CD4-positive, alpha-beta T cell (primary cell): ENCODE results near the gene MAGI3. TPM values are rescaled to one million over a fixed set of nuclear protein-coding genes. Genes with fewer than 3 reads are reported as not detected.

Experiments
- ATAC-seq: fragments of 200-7000 bp; cut with Tn5 transposase; one replicate; pipeline ENCODE4 v1.10.0; 2022; ENCODE audit warnings: mild to moderate bottlenecking; ENCODE audit not compliant: poor library complexity
- CTCF ChIA-PET: fragments of 350-600 bp; sonication (Branson Sonifier 250); formaldehyde crosslinking; loops from one replicate; lab custom pipeline; 2021; ENCODE audit warnings: antibody characterized with exemption, inconsistent platforms; lab: Charles Lee
- POLR2A ChIA-PET: fragments of 350-600 bp; sonication (Branson Sonifier 250); formaldehyde crosslinking; loops from one replicate; lab custom pipeline; 2021; ENCODE audit warnings: antibody characterized with exemption, inconsistent platforms; lab: Charles Lee
- DNase-seq, 14 experiments: peaks; one replicate each; pipeline ENCODE4 v3.0.0-alpha.2; 2013 to 2020; ENCODE audit warnings: mixed read lengths in 2 of 14
- H3K27ac ChIP-seq, 2 donors: one replicate each; pipeline versions ENCODE4 v1.5.1 to v1.7.0; 2013; ENCODE audit warnings: low read length in 2 of 2, low read depth in 1 of 2, mild to moderate bottlenecking in 1 of 2
- H3K27me3 ChIP-seq, 2 experiments: 1 replicate in 1 of 2; 2 replicates in 1 of 2; pipeline versions ENCODE4 v1.6.1 to v1.7.0; 2013; ENCODE audit warnings: low read length in 2 of 2, control low read depth in 1 of 2, mild to moderate bottlenecking in 1 of 2, moderate library complexity in 1 of 2; ENCODE audit not compliant: insufficient read depth in 2 of 2, control insufficient read depth in 1 of 2
- H3K36me3 ChIP-seq: one replicate; pipeline ENCODE4 v1.6.1; 2013; ENCODE audit warnings: low read length, control low read depth; ENCODE audit not compliant: insufficient read depth
- H3K4me1 ChIP-seq: one replicate; pipeline ENCODE4 v1.6.1; 2013; ENCODE audit warnings: low read length, control low read depth; ENCODE audit not compliant: insufficient read depth
- H3K4me3 ChIP-seq: one replicate; pipeline ENCODE4 v1.5.1; 2013; ENCODE audit warnings: mild to moderate bottlenecking, low read length, moderate library complexity
- H3K9me3 ChIP-seq, 2 experiments: 1 replicate in 1 of 2; 2 replicates in 1 of 2; pipeline versions ENCODE4 v1.6.1 to v1.7.0; 2013; ENCODE audit warnings: low read length in 2 of 2, mild to moderate bottlenecking in 2 of 2, control low read depth in 1 of 2, moderate library complexity in 1 of 2; ENCODE audit not compliant: control insufficient read depth in 1 of 2, insufficient read depth in 1 of 2
- H3K27ac Mint-ChIP-seq: one replicate; pipeline ENCODE4 v1.8.0; 2020; ENCODE audit warnings: mixed read lengths
- H3K27me3 Mint-ChIP-seq: one replicate; pipeline ENCODE4 v1.8.0; 2021; ENCODE audit warnings: mixed read lengths
- H3K36me3 Mint-ChIP-seq: one replicate; pipeline ENCODE4 v1.8.0; 2021; ENCODE audit warnings: low read depth, mixed read lengths
- H3K4me1 Mint-ChIP-seq: one replicate; pipeline ENCODE4 v1.8.0; 2021; ENCODE audit warnings: low read depth, mixed read lengths
- H3K4me3 Mint-ChIP-seq: one replicate; pipeline ENCODE4 v1.8.0; 2020; ENCODE audit warnings: mild to moderate bottlenecking, mixed read lengths
- H3K9me3 Mint-ChIP-seq: one replicate; pipeline ENCODE4 v1.8.0; 2020; ENCODE audit warnings: mixed read lengths
- intact Hi-C, 2 experiments: fragments of 100-400 bp; cut with DNase I in 1 of 2; cut with micrococcal nuclease in 1 of 2; formaldehyde crosslinking; loops; one replicate each; pipeline versions ENCODE4 v1.15.1 to v1.9.0; 2023 to 2025; cut with DNase I, micrococcal nuclease
- total RNA-seq, 174 experiments: library from RNA in 2 of 174; stranded (reverse) in 2 of 174; gene quantifications; one replicate each; pipeline ENCODE4 v1.2.3 and lab custom pipeline; 2021 to 2026
- TF ChIP-seq, protein P1 (sequence below): fragments of 200-600 bp; IDR thresholded peaks from one replicate; pipeline ENCODE4 v1.8.0; 2022; ENCODE audit warnings: antibody characterized with exemption, mild to moderate bottlenecking

Gene MAGI3
- total RNA-seq, 2 experiments from 2014 or later, result 6.7 to 8.7 TPM

DNA sequence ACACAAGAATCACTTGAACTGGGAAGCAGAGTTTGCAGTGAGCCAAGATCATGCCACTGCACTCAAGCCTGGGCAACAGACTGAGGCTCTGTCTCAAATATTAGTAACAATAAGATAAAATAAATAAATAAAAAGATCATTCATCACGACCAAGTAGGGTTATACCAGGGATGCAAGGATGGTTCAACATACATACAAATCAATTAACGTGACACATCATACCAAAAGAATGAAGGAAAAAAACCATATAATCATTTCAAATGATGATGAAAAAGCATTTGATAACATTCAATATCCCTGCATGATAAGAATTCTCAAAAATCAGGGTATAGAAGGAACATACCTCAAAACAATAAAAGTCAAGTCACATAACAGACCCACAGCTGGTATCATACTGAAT is 330.7 kb downstream of the MAGI3 start:
- TF ChIP-seq, protein P1, sequence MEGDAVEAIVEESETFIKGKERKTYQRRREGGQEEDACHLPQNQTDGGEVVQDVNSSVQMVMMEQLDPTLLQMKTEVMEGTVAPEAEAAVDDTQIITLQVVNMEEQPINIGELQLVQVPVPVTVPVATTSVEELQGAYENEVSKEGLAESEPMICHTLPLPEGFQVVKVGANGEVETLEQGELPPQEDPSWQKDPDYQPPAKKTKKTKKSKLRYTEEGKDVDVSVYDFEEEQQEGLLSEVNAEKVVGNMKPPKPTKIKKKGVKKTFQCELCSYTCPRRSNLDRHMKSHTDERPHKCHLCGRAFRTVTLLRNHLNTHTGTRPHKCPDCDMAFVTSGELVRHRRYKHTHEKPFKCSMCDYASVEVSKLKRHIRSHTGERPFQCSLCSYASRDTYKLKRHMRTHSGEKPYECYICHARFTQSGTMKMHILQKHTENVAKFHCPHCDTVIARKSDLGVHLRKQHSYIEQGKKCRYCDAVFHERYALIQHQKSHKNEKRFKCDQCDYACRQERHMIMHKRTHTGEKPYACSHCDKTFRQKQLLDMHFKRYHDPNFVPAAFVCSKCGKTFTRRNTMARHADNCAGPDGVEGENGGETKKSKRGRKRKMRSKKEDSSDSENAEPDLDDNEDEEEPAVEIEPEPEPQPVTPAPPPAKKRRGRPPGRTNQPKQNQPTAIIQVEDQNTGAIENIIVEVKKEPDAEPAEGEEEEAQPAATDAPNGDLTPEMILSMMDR, result no peak
- intact Hi-C loops, result no loop called here
- ChIA-PET CTCF (no interaction called here), POLR2A (no interaction called here)
- Histone ChIP-seq H3K27me3 (no peaks in the 10 kb centered on the region), H3K4me3 (no peak overlapping the region), H3K4me1 (no peaks in the 10 kb centered on the region), H3K36me3 (peaks cover 6% of the 10 kb centered on the region), H3K9me3 (peaks cover 0 to 12% of the 10 kb centered on the region in 2 experiments), H3K27ac (no peak overlapping the region)
- H3K36me3 Mint-ChIP-seq, result peaks cover 51% of the 10 kb centered on the region
- peaks cover 13% of the 10 kb centered on the region for H3K9me3 Mint-ChIP-seq
- H3K27ac Mint-ChIP-seq, result no peak overlapping the region
- H3K4me3 Mint-ChIP-seq, result no peak overlapping the region
- no peaks in the 10 kb centered on the region for H3K27me3 Mint-ChIP-seq
- DNase-seq, result no peak
- H3K4me1 Mint-ChIP-seq, result no peaks in the 10 kb centered on the region
- no peak for ATAC-seq

DNA sequence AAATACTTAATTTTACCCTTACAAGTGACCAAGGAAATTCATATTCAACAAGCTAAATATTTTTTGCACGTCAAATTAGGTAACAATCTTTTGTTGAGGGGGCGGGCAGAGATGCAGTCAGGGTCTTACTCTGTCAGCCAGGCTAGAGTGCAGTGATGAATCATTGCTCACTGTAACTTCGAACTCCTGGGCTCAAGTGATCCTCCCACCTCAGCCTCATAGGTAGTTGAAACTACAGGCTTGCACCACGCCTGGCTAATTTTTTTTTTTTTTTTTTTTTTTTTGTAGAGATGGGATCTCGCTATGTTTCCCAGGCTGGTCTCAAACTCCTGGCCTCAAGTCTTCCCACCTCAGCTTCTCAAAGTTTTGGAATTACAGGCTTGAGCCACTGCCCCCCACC is 342.5 kb downstream of the MAGI3 start:
- Histone ChIP-seq H3K36me3 (no peaks in the 10 kb centered on the region), H3K4me3 (no peak overlapping the region), H3K27ac (no peak overlapping the region), H3K9me3 (no peaks in the 10 kb centered on the region), H3K27me3 (no peaks in the 10 kb centered on the region), H3K4me1 (no peaks in the 10 kb centered on the region)
- Mint-ChIP-seq H3K36me3 (no peaks in the 10 kb centered on the region), H3K27me3 (no peaks in the 10 kb centered on the region), H3K4me3 (no peak overlapping the region), H3K27ac (no peak overlapping the region), H3K4me1 (no peaks in the 10 kb centered on the region), H3K9me3 (no peaks in the 10 kb centered on the region)
- ChIA-PET CTCF (no interaction called here), POLR2A (no interaction called here)
- no peak for ATAC-seq
- TF ChIP-seq, protein P1, result no peak
- no peak for DNase-seq
- intact Hi-C loops, result no loop called here

DNA sequence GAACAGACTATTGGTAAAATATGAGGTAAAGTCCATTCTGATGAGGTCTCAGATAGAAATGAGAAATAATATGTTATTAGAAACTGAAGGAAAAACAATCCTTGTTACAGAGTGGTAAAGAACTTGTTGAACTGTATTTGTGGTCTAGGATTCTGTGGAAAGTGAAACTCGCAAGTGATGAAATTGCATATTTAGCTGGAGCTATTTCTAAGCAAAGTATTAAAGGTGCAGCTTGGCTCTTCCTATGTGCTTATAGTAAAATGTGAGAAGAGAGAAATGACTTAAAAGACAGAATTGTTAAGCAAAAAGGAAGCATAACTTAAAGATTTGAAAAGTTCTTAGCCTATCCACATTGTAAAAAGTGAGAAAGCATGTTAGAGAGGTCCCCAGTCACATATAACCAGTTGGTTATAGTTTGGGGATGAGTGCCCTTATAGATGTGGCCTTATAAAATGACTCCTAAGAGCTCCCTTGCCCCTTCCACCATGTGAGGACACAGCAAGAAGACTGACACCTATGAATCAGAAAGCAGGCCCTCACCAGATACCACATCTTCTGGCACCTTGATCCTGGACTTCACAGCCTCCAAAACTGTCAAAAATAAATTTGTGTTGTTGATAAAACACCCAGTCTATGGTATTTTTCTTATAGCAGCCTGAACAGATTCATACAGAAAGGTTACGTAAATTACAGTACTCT is 344.2 kb downstream of the MAGI3 start:
- POLR2A ChIA-PET, result interaction anchor here (0.7 kb wide), 1 partner anchor 402 kb away, joined by 3 read pairs; no protein-coding TSS in a partner anchor
- Mint-ChIP-seq H3K4me1 (no peaks in the 10 kb centered on the region), H3K4me3 (no peak overlapping the region), H3K9me3 (no peaks in the 10 kb centered on the region), H3K27me3 (no peaks in the 10 kb centered on the region), H3K27ac (no peak overlapping the region), H3K36me3 (no peaks in the 10 kb centered on the region)
- TF ChIP-seq, protein P1, result no peak
- Histone ChIP-seq H3K4me1 (no peaks in the 10 kb centered on the region), H3K27ac (no peak overlapping the region), H3K9me3 (no peaks in the 10 kb centered on the region), H3K36me3 (no peaks in the 10 kb centered on the region), H3K4me3 (no peak overlapping the region), H3K27me3 (no peaks in the 10 kb centered on the region)
- DNase-seq, result no peak
- ATAC-seq, result no peak
- intact Hi-C loops, result no loop called here
- CTCF ChIA-PET, result no interaction called here
